Measurements from ENCODE around the gene GABARAP. TPM values are rescaled to one million over a fixed set of nuclear protein-coding genes. Genes with fewer than 3 reads are reported as not detected.

GABARAP gene
- polyA plus RNA-seq, 1 of the 3 experiments (the other 2 are of a cell fraction): 585 TPM

- Histone ChIP-seq H3F3A (replicated peaks; ENCODE audit: insufficient read depth) (peaks cover 34% of the 10 kb centered on the region), H3K9me2 (no peaks in the 10 kb centered on the region), H3K36me3 (replicated peaks in 1 of 2; ENCODE audit: control insufficient read depth in 1 of 2, insufficient read depth in 2 of 2, low read length in 1 of 2) (no peaks in the 10 kb centered on the region), H4K20me1 (ENCODE audit: insufficient read depth) (peaks cover 40% of the 10 kb centered on the region), H3K9ac (0 out of 2 replicates have a peak overlapping the region, but pooled peaks have one; percentile 47), H3K4me2 (peak overlapping the region; percentile 97), H3K79me2 (ENCODE audit: insufficient read depth) (peaks cover 64% of the 10 kb centered on the region), H3K27ac (ENCODE audit: low read depth in 2 of 2, low read length in 1 of 2) (peak overlapping the region; percentile 86 to 88), H3K4me1 (ENCODE audit: control insufficient read depth in 1 of 2, insufficient read depth in 2 of 2, low read depth in 1 of 2, low read length in 1 of 2) (peaks cover 24 to 49% of the 10 kb centered on the region in 2 experiments; a peak in 3 of 4 replicates), H3K27me3 (ENCODE audit: insufficient read depth) (no peaks in the 10 kb centered on the region), H3K9me3 (no peaks in the 10 kb centered on the region), H3K4me3 (ENCODE audit: low read depth in 2 of 2, low read length in 1 of 2) (peak overlapping the region; percentile 56 to 64), H2AFZ (ENCODE audit: low read depth) (no peak overlapping the region)
- 7% methylated on average over 15 of the region's 15 CpGs for WGBS (ENCODE audit: low lambda C conversion rate)
- POLR2A ChIA-PET: interaction anchor here (0.9 to 1.7 kb wide), 5 partner anchors 11 to 201 kb away, joined by 3 to 6 read pairs (median 3); partner anchors contain the start of genes DVL2, PHF23, RNASEK and SLC16A13
- CTCF ChIA-PET: interaction anchor here (0.5 to 3.7 kb wide), 23 partner anchors 9 to 170 kb away, joined by 3 to 37 read pairs (median 5); partner anchors contain the start of genes CTDNEP1, DVL2, GABARAP and SLC16A11
- DNase-seq: peak; percentile 86
- TF ChIP-seq GABPA (IDR thresholded peaks at IDR 0.05; ENCODE audit: low read depth) (no peak), JUND (IDR thresholded peaks at IDR 0.05) (no peak), ELF1 (IDR thresholded peaks at IDR 0.05) (no peak), FOXM1 (IDR thresholded peaks at IDR 0.05; ENCODE audit: low read depth) (no peak), EP300 (IDR thresholded peaks at IDR 0.05; ENCODE audit: borderline replicate concordance in 1 of 2, low read depth in 1 of 2, low read length in 1 of 2) (no peak), MEF2A (IDR thresholded peaks at IDR 0.05; ENCODE audit: borderline replicate concordance, low read depth) (no peak), CHD2 (IDR thresholded peaks at IDR 0.05; ENCODE audit: low read length, partially characterized antibody) (peak; percentile 88), FOSL2 (IDR thresholded peaks at IDR 0.05; ENCODE audit: borderline replicate concordance, low read depth) (no peak), TAF1 (IDR thresholded peaks at IDR 0.05; ENCODE audit: borderline replicate concordance, low read depth, low read length) (no peak), TCF12 (IDR thresholded peaks at IDR 0.05) (no peak), CTCF (IDR thresholded peaks at IDR 0.05) (peak; percentile 64), RCOR1 (IDR thresholded peaks at IDR 0.05; ENCODE audit: low read length) (no peak), IRF3 (IDR thresholded peaks at IDR 0.05; ENCODE audit: low read depth, low read length) (no peak), REST (IDR thresholded peaks at IDR 0.05; ENCODE audit: low read depth, low read length) (no peak), FOXJ3 (CRISPR knock-in tag; IDR thresholded peaks at IDR 0.05) (no peak), POLR2AphosphoS5 (IDR thresholded peaks at IDR 0.05; ENCODE audit: low read depth, low read length) (no peak), ZBTB33 (IDR thresholded peaks at IDR 0.05; ENCODE audit: borderline replicate concordance, low read depth) (no peak), EZH2phosphoT487 (IDR thresholded peaks at IDR 0.05; ENCODE audit: borderline replicate concordance, low read depth) (no peak), MXI1 (IDR thresholded peaks at IDR 0.05; ENCODE audit: low read depth, low read length) (peak; percentile 95), NRF1 (IDR thresholded peaks at IDR 0.05; ENCODE audit: low read depth, low read length) (no peak), MAX (IDR thresholded peaks at IDR 0.05; ENCODE audit: low read depth) (no peak), SIN3A (IDR thresholded peaks at IDR 0.05; ENCODE audit: borderline replicate concordance, low read depth, low read length) (0 out of 2 replicates have a peak, but pooled peaks have one; percentile 6), GATA2 (CRISPR knock-in tag; IDR thresholded peaks at IDR 0.05) (no peak), RAD21 (IDR thresholded peaks at IDR 0.05; ENCODE audit: low read length) (peak; percentile 58; the same call in 1 of the 2 replicates), RXRA (IDR thresholded peaks at IDR 0.05; ENCODE audit: borderline replicate concordance, low read depth) (no peak), TEAD4 (IDR thresholded peaks at IDR 0.05; ENCODE audit: borderline replicate concordance, insufficient read depth) (no peak), YY1 (IDR thresholded peaks at IDR 0.05; ENCODE audit: low read depth) (0 out of 2 replicates have a peak, but pooled peaks have one; percentile 3)
These were observed 28.4 kb downstream of the GABARAP start for GRCh38 chr17:7213895-7214299.
